ENCODE data around the gene ZCCHC17.
A peak's percentile ranks its signal among the peaks of the same experiment; 100 is the strongest.
"Not testable (repeated sequence)": the region's sequence is repeated elsewhere in the genome, so short reads cannot be mapped to it uniquely, and the experiment has no call there.

Gene ZCCHC17

DNA sequence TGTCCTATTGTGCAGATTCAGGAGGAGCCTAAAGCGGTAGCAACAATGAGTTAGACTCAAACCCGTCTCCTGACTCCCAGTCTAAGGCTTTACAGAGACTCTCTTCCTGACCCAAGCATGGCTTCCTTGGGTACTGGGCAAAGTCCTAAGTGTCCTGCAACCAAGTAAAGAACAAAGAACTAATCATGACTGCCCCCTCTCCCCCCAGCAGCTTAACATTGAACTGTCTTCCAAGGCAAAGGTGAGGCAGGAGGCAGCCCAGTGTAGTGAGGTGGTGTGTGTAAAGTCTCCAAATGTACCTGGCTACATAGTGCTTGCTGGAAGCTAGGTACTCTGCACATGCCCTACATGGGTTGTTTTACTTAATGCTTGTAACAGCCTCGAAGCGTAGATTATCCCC lies 73.7 kb downstream of the ZCCHC17 start:
- no peak for DNase-seq (ENCODE audit: low spot score)

- no peak for DNase-seq (ENCODE audit: low spot score)
These were observed 74.5 kb downstream of the ZCCHC17 start for GRCh38 chr1:31371121-31371959.

DNA sequence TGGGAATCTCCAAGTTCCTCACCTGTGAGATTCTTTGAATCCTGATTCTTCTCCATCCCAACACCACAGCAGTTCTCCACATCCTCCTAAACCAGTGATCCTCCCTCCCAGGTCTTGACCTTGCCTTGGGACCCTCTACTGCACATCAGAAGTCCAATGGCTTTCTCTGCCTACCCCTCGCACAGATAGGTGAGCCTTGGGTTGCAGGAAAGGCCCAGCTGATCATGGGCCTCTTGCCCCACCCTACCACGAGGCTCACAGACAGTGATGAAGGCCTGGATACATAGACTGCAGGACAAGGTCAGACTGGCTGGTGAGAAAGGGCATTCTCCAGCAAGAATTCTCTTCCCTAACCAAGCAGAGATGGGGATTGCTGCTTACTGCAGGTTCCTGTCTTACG lies 75.2 kb downstream of the ZCCHC17 start:
- no peak for DNase-seq (ENCODE audit: low spot score)

GRCh38 chr1:31372751-31373055 lies 75.9 kb downstream of the ZCCHC17 start:
- no peak for DNase-seq (ENCODE audit: low spot score)

GRCh38 chr1:31373056-31373896 lies 76.4 kb downstream of the ZCCHC17 start, which contains the start of gene FABP3:
FABP3 (minus strand) TSS chr1:31373076; CDS start chr1:31373014, 62 bp downstream.
- peak; percentile 45 for DNase-seq (ENCODE audit: low spot score)

DNA sequence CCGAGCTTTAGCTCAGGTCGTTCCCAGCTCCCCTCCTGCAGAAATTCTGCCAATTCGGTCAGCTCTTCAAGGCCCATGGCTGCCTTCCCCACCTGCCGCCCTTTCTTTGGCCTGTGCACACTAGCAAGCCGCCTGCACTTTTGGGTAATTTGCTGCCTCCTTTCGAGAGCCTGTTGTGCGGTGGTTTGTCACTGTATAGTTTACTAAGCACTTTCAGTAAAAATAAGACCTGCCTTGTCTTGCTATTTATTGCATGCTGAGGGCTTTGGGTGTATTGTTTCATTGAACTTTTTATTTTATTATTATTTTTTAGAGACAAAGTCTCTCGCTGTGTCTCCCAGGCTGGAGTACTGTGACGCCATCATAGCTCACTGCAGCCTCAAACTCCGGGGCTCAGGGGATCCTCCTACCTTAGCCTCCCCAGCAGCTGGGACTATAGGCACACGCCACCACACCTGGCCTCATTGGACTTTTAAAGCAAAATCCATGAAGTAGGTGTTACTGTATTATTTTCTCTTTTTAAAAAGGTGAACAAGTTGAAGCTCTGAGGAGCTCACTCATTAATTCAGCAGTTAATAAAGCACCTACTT lies 77.2 kb downstream of the ZCCHC17 start:
- no peak for DNase-seq (ENCODE audit: low spot score)

DNA sequence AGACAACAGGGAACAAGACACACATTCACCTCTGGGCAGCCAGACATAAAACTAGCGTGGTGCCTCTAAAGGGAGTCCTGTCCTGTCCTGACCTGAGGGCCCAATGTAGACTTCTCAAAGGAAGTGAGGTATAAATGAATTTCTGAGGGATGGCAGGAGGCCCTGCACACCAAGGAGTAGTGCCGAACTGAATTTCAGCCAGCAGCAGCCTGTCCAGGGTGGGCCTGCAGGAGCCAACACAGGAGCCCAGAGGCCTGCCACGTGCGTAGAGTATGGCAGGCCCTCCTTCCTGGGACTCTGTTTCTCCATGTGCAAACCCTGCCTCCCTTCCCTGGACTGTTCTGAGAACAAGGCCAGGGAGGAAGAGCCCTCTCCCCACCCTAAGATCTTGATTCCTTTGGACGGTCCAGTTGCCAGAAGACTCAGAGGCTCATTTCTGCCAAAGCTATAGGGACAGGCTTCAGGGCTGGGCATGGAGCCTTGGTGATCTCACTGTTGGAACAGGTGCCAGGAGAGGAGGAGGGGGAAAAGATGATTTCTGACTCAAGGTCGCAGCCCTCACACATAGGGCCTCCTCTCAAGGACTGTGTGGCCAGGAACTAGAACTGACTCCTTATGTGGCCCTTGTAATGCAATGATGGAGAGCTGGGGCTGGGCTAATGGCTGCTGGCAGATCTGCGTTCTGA lies 77.8 kb downstream of the ZCCHC17 start:
- DNase-seq (ENCODE audit: low spot score): no peak

DNA sequence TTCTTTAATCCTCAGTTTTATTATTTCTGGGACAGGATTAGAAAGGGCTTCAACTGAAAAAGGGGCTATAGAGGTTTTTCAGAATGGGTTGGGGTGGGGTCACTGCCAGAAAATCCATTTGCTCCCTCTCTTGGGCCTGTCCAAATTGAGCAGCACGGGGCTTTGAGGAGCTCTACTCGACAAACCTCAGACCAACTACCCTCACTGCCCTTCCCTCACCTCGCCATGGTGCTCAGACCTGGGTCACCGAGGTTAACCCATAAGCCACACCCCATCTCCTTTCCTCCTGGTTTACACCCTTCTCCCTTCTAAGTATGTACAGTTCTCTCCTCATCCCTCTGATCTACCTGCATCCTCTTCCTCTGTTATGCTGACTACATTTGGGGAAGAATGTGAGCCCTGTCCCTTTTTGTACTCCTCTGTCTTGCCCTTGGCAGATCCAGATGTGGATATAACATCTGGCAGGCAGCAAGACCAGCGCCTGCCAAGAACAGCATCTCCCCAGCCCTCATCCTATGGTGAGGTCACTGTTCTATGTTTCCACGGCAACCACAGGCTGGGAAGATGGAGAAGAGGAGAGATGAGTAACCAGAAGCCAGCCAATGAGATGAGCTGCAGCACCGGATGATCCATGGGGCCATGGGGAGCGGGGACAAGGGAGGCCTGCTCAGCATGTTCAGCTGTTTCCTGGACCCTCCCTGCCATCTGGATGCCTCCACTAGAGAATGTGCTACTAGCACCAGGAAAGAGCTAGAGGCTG lies 79.7 kb downstream of the ZCCHC17 start:
- no peak for DNase-seq (ENCODE audit: low spot score)

GRCh38 chr1:31377364-31377863 lies 80.6 kb downstream of the ZCCHC17 start:
- no peak for DNase-seq (ENCODE audit: low spot score)

DNA sequence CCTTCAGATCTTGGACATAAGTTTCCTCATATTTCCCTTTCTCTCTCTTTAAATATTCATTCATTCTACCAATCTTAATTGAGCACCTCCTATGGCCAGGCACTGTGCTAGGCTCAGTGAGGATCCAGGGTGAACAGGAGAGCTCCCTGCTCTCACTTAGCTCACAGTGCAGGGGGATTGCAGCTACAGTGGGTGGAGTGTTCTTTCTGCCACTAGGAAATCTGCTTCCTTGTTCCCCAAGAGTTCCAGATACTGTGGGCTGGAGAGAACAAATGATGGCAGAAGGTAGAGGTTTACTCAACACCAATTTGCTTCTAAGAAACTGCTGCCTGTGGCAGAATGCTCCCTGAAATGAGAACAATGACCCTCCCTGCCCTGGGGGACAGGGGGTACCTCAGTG lies 81.2 kb downstream of the ZCCHC17 start:
- DNase-seq (ENCODE audit: low spot score): no peak

DNA sequence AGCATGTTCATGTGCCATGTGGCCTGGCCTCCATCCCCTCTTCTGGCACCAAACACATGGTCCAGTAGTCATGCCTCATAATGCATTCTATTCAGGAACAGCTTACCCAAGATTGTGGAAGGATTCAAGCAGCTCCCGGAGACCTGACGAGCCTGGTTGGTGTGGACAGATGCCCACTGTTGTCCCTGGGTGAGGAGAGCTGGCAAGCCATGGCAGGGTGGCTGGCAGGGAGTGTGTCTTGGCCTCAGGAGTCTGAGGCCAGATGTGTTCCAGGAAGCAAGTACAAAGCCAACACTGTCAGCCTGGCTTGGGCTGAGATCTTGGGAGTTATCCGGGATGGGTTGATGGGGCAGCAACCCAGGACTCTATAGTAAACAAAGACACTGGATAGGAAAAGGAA lies 83.3 kb downstream of the ZCCHC17 start:
- DNase-seq (ENCODE audit: low spot score): no peak

- no peak for DNase-seq (ENCODE audit: low spot score)
These were observed 84.8 kb downstream of the ZCCHC17 start for GRCh38 chr1:31381394-31382294.

GRCh38 chr1:31382379-31382989 lies 85.7 kb downstream of the ZCCHC17 start:
- no peak for DNase-seq (ENCODE audit: low spot score)

DNA sequence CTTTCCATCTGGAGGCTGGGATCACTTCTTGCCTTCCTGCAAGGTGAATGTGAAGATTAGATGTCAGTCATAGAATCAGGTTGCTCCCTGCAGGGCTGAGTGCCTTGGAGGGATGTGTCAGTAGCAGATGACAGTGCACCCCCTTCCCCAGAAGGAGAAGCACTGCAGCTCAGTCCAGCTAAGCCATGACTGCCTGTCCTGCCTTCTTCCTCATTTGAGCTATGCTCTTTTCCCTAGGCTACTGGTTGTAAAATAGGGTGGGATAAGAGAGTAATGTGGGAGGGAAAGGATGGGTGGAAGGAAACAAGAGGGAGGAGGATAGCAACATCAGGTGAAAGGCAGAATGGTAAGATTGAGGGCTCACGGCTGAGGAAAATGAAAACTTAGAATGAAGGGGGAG lies 87.1 kb downstream of the ZCCHC17 start:
- DNase-seq (ENCODE audit: low spot score): no peak

DNA sequence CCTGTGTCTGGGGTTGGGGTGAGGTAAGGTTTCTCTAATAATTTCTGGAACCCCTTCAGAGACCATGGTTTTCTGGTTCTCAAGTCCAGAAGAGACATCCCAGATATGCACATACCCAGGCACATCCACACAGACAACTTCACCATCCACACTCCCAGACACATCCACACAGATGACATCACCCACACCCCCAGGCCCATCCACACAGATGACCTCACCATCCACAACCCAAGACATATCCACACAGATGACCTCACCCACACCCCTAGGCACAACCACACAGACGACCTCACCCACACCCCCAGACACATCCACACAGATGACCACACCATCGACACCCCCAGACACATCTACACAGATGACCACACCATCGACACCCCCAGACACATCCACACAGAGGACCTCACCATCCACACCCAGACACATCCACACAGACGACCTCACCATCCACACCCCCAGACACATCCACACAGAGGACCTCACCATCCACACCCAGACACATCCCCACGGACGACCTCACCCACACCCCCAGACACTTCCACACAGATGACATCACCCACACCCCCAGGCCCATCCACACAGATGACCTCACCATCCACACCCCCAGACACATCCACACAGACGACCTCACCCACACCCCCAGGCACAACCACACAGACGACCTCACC lies 89.9 kb downstream of the ZCCHC17 start:
- not testable (repeated sequence) for DNase-seq (ENCODE audit: low spot score)

DNA sequence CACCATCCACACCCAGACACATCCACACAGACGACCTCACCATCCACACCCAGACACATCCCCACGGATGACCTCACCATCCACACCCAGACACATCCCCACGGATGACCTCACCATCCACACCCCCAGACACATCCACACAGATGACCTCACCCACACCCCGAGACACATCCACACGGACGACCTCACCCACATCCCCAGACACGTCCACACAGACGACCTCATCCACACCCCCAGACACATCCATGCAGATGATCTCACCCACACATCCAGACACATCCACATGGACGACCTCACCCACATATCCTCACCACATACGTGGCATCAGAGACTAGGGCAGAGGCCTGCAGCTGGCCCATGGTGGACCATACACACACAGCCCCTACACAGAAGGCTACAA lies 90.8 kb downstream of the ZCCHC17 start:
- no peak for DNase-seq (ENCODE audit: low spot score)

GRCh38 chr1:31389616-31390015 lies 92.8 kb downstream of the ZCCHC17 start:
- no peak for DNase-seq (ENCODE audit: low spot score)

DNA sequence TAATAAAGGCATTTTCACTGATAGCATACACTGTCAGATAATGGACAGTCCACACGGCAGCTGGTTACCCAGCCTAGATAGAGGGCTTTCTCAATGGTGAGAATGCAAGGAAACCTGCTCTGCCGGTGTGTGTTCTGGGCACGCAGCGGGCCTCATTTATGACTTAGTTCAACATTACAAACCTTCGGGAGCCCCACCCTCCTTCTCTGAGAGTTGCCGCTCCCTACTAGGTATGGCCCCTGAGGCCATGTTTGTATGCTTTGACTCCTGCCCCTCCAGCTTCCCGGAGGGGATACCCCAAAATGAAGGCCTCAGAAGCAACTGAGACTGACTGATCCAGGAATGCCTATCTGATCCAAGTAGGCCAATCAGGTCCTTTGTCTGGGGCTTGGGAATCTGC lies 93.2 kb downstream of the ZCCHC17 start:
- no peak for DNase-seq (ENCODE audit: low spot score)

DNA sequence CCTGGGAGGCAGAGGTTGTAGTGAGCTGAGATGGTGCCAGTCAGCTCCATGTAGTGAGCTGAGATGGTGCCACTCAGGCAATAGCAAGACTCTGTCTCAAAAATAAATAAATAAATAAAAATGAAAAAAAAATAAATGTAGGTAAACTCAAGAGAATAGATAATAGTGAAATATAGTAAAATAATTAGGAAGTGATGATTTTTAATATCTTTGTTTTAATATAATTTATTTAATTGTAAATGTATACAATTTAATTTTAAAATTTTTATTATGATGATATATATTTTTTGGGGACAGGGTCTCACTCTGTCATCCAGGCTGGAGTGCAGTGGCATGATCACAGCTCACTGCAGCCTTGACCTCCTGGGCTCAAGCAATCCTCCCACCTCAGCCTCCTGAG lies 96.6 kb downstream of the ZCCHC17 start:
- no peak for DNase-seq (ENCODE audit: low spot score)
